Stimulated activated naive CD8-positive, alpha-beta T cell treated with anti-CD3 and anti-CD28 coated beads, Interleukin-15, Interleukin-2, amounts not matched to agents 100 ng/mL and 50 ng/mL, for 24 hours (primary cell): Measurements from ENCODE around the gene TAX1BP3.
A peak's percentile ranks its signal among the peaks of the same experiment; 100 is the strongest.

Source experiments
- H3K27ac Mint-ChIP-seq: one replicate; pipeline ENCODE4 v1.8.0; 2021; ENCODE audit warnings: mild to moderate bottlenecking, mixed read lengths
- H3K27me3 Mint-ChIP-seq: one replicate; pipeline ENCODE4 v1.8.0; 2021; ENCODE audit warnings: mixed read lengths
- H3K36me3 Mint-ChIP-seq: one replicate; pipeline ENCODE4 v1.8.0; 2021; ENCODE audit warnings: low read depth, mixed read lengths
- H3K4me1 Mint-ChIP-seq: one replicate; pipeline ENCODE4 v1.8.0; 2021; ENCODE audit warnings: low read depth, mixed read lengths
- H3K4me3 Mint-ChIP-seq: one replicate; pipeline ENCODE4 v1.8.0; 2021; ENCODE audit warnings: mild to moderate bottlenecking, mixed read lengths
- H3K9me3 Mint-ChIP-seq: one replicate; pipeline ENCODE4 v1.8.0; 2021; ENCODE audit warnings: mixed read lengths

TAX1BP3 gene

DNA sequence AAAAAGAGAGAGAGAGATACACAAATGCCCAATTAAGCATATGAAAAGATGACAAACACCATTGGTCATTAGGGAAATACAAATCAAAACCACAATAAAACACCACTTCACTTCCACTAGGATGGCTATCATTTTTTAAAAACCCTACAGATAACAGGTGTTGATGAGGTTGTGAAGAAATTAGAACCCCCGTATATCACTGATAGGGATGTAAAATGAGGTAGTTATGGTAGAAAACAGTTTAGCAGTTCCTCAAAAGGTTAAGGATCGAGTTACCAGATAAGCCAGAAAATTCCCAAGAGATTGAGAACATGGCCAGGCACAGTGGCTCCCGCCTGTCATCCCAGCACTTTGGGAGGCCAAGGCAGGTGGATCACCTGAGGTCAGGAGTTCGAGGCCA lies 24.8 kb upstream of the TAX1BP3 start:
- peaks cover 37% of the 10 kb centered on the region for H3K4me1 Mint-ChIP-seq
- peak overlapping the region; percentile 49 for H3K27ac Mint-ChIP-seq
- peak overlapping the region; percentile 26 for H3K4me3 Mint-ChIP-seq
- peaks cover 3% of the 10 kb centered on the region for H3K36me3 Mint-ChIP-seq
- no peaks in the 10 kb centered on the region for H3K27me3 Mint-ChIP-seq
- H3K9me3 Mint-ChIP-seq = no peaks in the 10 kb centered on the region

GRCh38 chr17:3692346-3692745 lies 24.0 kb upstream of the TAX1BP3 start:
- H3K9me3 Mint-ChIP-seq = no peaks in the 10 kb centered on the region
- peaks cover 3% of the 10 kb centered on the region for H3K36me3 Mint-ChIP-seq
- no peaks in the 10 kb centered on the region for H3K27me3 Mint-ChIP-seq
- H3K4me1 Mint-ChIP-seq = peaks cover 39% of the 10 kb centered on the region
- H3K4me3 Mint-ChIP-seq = no peak overlapping the region
- no peak overlapping the region for H3K27ac Mint-ChIP-seq

GRCh38 chr17:3691617-3692067 lies 23.3 kb upstream of the TAX1BP3 start:
- peaks cover 39% of the 10 kb centered on the region for H3K4me1 Mint-ChIP-seq
- H3K4me3 Mint-ChIP-seq = no peak overlapping the region

DNA sequence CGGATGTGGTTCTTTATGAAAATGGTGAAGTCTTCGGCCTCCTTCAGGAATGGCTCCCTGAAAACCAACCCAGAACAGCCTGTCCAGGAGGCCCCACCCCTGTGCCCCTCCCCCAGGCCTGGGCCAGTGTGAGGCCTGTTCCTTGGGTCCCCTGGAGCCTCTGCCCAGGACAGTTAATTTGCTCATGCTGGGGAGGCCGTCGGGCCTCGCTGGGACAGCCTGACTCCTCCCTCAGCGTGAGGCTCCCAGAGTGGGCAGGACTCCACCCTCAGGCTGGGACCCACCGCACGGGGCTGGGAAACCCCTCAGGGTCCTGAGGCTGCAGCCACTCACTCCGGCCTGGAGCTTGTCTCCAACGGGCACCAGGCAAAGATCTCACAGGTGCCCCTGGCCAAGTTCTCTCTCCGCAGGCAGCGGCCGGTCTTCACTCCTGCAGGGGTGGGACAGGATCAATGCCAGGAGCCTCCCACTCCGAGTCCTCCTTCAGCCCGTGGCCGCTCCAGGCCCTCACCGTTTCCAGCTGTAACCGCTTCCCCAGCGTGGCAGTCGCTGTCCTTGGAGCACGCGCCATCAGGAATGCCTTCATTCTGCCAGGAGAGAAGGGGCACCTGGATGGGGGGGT lies 21.8 kb upstream of the TAX1BP3 start:
- Mint-ChIP-seq H3K27me3 (no peaks in the 10 kb centered on the region), H3K36me3 (peaks cover 3% of the 10 kb centered on the region), H3K4me3 (no peak overlapping the region), H3K27ac (no peak overlapping the region), H3K9me3 (no peaks in the 10 kb centered on the region), H3K4me1 (peaks cover 35% of the 10 kb centered on the region)

More at GRCh38 chr17:3691617-3692067, 23.3 kb upstream of the TAX1BP3 start:
- Mint-ChIP-seq H3K36me3 (peaks cover 3% of the 10 kb centered on the region), H3K27ac (no peak overlapping the region), H3K27me3 (no peaks in the 10 kb centered on the region), H3K9me3 (no peaks in the 10 kb centered on the region)

DNA sequence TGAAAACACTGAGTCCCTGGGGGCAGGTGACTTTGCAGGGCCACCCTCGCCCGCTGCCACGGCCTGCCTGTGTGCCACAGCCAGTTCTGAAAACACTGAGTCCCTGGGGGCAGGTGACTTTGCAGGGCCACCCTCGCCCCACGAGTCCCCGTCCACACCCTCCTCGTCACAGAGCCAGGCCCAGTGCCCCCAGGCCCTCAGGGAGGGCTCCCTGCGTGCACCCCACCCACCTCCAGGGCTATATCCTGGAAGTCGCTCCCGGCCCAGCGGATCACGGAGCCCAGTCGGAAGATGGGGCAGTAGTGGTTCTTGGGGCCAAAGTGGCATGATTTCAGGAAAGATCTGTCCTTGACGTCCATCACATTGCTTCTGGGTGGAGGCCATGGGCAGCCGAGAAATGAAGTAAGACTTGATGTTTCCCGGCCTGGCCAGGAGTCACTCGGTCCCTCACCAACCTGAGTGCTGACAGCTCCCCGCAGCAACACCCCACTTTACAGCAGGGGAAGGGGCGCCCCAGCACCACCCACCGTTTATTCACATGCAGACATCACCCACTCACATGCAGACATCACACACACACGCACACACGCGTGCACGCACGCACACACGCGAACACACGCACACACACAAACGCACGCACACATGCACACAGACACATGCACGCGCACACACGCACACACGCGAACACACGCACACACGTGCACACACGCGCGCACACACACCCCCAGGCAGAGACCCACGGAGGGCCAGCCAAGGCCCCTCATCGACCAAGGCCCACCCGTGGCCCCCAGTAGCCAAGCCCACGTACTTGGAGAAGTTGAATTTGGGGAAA lies 21.1 kb upstream of the TAX1BP3 start:
- Mint-ChIP-seq H3K27me3 (no peaks in the 10 kb centered on the region), H3K4me3 (no peak overlapping the region)

DNA sequence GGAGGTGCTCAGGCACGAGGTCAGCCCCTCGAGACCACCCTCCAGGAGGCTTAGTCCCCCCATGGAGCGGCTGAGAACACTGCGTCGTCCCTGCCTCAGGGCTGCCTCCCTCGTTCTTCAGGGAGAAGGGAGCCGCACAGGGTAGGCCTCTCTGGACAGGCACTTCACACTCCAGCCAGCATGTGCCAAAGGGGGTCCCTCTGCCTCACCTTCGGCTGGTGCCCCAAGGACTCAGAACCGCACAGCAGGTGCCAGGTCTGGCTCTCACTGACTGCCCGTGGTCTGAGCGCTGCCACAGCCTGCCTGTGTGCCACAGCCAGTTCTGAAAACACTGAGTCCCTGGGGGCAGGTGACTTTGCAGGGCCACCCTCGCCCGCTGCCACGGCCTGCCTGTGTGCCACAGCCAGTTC lies 20.5 kb upstream of the TAX1BP3 start:
- H3K4me1 Mint-ChIP-seq = peaks cover 26% of the 10 kb centered on the region

More for the DNA sequence above, 21.1 kb upstream of the TAX1BP3 start:
- Mint-ChIP-seq H3K36me3 (peaks cover 3% of the 10 kb centered on the region), H3K27ac (no peak overlapping the region), H3K4me1 (peaks cover 32% of the 10 kb centered on the region), H3K9me3 (no peaks in the 10 kb centered on the region)

DNA sequence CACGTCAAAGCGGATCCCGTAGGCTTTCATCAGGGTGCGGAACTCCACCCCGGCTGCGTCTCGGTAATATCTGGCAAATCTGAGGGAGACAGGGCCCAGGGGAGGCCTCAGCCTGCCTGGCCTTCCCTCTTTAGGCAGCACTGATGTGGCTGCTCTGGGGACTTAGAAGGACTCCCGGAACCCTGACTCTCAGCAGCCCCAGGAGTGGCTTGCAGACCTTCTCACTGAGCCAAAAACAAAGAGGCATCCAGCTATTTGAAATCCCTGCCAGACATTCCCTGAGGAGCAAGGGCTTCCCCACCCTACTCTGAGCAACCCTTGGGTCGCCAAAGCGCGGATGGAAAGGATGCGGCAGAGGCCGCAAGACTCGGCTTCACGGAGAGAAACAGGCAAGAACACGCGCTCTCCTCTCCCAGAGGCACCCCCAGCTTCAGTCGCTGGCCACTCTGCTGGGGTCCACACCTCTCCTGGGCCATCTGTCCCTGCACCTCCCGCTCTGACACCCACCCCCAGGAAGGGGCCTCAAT lies 19.7 kb upstream of the TAX1BP3 start:
- peaks cover 3% of the 10 kb centered on the region for H3K36me3 Mint-ChIP-seq
- H3K27ac Mint-ChIP-seq = no peak overlapping the region
- peak overlapping the region; percentile 32 for H3K4me3 Mint-ChIP-seq
- H3K27me3 Mint-ChIP-seq = no peaks in the 10 kb centered on the region
- H3K4me1 Mint-ChIP-seq = peaks cover 23% of the 10 kb centered on the region
- H3K9me3 Mint-ChIP-seq = no peaks in the 10 kb centered on the region

More for the DNA sequence above, 20.5 kb upstream of the TAX1BP3 start:
- Mint-ChIP-seq H3K9me3 (no peaks in the 10 kb centered on the region), H3K4me3 (no peak overlapping the region), H3K27me3 (no peaks in the 10 kb centered on the region), H3K27ac (no peak overlapping the region), H3K36me3 (peaks cover 3% of the 10 kb centered on the region)

DNA sequence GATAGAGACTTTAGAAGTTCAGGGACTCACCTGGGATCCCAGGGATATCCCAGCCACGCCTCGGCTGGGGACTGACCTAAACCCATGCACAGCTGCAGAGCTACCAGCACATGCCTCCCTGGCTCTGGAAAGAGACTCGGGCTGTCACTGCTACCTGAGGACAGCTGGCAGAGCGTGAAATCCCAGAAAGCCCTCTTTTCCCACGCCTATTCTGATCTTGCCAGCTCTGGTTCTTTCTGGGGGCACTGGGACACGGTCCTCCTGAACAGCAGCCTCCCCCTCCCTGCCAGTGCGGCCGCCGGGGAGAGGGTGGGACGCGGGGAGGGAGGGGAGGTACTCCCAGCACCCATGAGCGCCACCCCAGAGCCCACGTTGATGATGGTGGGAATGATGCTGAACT lies 16.8 kb upstream of the TAX1BP3 start:
- Mint-ChIP-seq H3K36me3 (peaks cover 7% of the 10 kb centered on the region), H3K9me3 (no peaks in the 10 kb centered on the region), H3K4me1 (peaks cover 15% of the 10 kb centered on the region), H3K4me3 (no peak overlapping the region), H3K27ac (no peak overlapping the region), H3K27me3 (no peaks in the 10 kb centered on the region)

DNA sequence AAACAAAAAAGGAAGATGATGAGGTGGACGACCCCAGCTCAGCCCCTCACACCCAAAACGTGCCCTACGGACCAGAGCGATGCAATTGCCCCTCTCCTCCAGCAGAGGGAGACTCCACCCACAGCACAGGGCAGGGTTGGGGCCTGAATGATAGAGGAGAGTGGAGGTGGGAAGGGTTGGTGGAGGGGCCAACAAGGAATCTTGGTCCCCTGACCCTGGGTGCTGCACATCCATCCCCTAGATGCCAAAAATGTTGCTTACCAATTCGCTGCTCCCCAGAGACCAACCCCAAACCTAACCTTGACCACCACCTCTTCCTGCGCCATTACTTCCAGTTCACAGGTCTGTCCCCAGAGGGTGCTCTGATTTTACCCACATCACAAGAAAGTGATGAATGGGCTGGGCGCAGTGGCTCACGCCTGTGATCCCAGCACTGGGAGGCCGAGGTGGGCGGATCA lies 14.7 kb upstream of the TAX1BP3 start:
- Mint-ChIP-seq H3K27me3 (no peaks in the 10 kb centered on the region), H3K9me3 (no peaks in the 10 kb centered on the region), H3K36me3 (peaks cover 3% of the 10 kb centered on the region), H3K4me3 (no peak overlapping the region), H3K27ac (no peak overlapping the region), H3K4me1 (peaks cover 7% of the 10 kb centered on the region)

DNA sequence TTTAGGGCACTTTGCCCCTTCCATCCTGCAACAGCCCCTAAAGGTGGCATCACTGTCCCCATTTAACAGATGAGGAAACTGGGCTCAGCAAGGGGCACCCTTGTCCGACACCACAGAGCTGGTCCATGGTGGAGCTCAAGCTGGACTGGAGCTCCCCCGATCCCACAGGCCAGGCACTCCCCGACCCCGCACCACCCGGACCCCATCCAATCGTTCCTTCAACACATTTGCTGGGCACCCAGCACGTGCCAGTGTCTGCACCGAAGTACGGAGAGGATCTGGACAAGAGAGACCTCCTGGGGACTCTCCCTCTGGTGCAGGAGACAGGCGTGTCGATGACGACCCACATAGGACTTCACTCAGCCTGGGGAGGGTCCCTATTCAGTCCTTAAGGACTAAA lies 13.7 kb upstream of the TAX1BP3 start:
- H3K36me3 Mint-ChIP-seq = peaks cover 3% of the 10 kb centered on the region
- H3K27ac Mint-ChIP-seq = no peak overlapping the region
- H3K4me1 Mint-ChIP-seq = peaks cover 5% of the 10 kb centered on the region
- H3K9me3 Mint-ChIP-seq = no peaks in the 10 kb centered on the region
- no peak overlapping the region for H3K4me3 Mint-ChIP-seq
- no peaks in the 10 kb centered on the region for H3K27me3 Mint-ChIP-seq

- Mint-ChIP-seq H3K9me3 (no peaks in the 10 kb centered on the region), H3K4me3 (no peak overlapping the region), H3K4me1 (peaks cover 5% of the 10 kb centered on the region), H3K27ac (no peak overlapping the region), H3K36me3 (peaks cover 3% of the 10 kb centered on the region), H3K27me3 (no peaks in the 10 kb centered on the region)
Observed at GRCh38 chr17:3681565-3681964, 13.2 kb upstream of the TAX1BP3 start.

- Mint-ChIP-seq H3K27me3 (no peaks in the 10 kb centered on the region), H3K4me3 (no peak overlapping the region), H3K9me3 (no peaks in the 10 kb centered on the region), H3K4me1 (peaks cover 5% of the 10 kb centered on the region), H3K27ac (no peak overlapping the region), H3K36me3 (peaks cover 3% of the 10 kb centered on the region)
Observed at GRCh38 chr17:3681057-3681456, 12.7 kb upstream of the TAX1BP3 start.

DNA sequence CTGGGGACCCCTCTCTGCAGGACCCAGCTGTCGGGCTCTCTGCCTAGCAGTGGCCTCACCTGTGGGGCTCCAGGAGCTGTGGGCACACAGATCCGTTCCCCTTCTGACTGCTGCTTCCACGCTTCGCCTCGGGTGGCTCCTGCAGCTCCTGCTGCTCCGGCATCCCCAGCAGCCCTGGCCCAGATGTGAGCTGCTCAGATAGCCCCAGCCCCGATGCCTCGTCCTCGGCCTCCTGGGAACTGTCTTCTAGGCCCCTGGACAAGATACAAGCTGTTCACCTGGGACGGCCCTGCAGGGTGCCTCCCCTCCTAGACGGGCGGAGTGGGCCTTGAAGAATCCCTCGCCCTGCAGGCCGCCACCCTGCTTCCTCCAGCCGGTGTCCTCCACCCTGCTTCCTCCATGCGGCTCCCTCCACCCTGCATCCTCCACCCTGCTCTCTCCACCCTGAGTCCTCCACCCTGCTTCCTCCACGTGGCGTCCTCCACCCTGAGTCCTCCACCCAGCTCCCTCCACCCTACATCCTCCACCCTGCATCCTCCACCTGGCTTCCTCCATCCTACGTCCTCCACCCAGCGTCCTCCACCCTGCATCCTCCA lies 11.3 kb upstream of the TAX1BP3 start:
- no peak overlapping the region for H3K4me3 Mint-ChIP-seq
- H3K27ac Mint-ChIP-seq = no peak overlapping the region
- peaks cover 3% of the 10 kb centered on the region for H3K36me3 Mint-ChIP-seq
- H3K4me1 Mint-ChIP-seq = peaks cover 5% of the 10 kb centered on the region
- H3K9me3 Mint-ChIP-seq = no peaks in the 10 kb centered on the region
- no peaks in the 10 kb centered on the region for H3K27me3 Mint-ChIP-seq

DNA sequence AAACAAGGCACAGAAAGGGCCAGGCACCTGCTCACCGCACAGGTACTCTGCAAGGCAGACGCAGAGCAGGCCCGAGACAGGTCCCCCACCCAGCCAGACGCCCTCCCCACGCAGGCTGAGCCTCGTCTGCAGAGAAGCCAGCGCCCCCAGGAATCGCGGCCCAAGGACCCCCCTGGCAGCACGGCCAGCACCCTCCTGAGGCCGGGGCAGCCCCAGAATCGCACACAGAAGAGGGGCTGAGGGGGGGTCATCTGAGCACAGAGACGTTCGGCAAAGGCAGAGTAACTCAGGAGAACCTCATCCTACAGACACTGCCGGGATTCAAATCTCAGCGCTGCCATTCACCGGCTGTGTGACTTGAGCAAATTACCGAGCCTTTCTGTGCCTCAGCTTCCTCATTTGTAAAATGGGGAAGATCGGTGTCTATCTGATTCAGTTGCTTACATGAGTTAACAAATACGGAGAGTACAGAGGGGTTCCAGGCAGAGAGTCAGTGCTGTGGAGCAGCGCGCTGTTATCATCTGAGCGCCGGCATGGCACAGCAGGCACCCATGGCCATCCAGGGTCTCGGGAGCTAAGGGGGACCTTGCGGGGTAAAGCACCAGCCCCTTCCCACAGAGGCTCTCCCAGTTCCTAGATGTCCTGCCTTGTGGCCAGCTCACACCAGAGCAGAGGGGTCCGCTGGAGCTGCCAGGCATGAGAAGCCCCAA lies 10.6 kb upstream of the TAX1BP3 start:
- Mint-ChIP-seq H3K4me1 (peaks cover 5% of the 10 kb centered on the region), H3K36me3 (peaks cover 3% of the 10 kb centered on the region), H3K27me3 (no peaks in the 10 kb centered on the region), H3K27ac (no peak overlapping the region), H3K4me3 (no peak overlapping the region), H3K9me3 (no peaks in the 10 kb centered on the region)
